ENCODE data around the gene MAP3K14.

Gene MAP3K14

GRCh38 chr17:45317111-45317928 lies 500 bp upstream of the MAP3K14 start:
- peak; percentile 99 for DNase-seq (ENCODE audit: low read depth in 2 of 3, low spot score in 1 of 3)

- no peak for DNase-seq (ENCODE audit: low read depth in 2 of 3, low spot score in 1 of 3)
These were observed 979 bp downstream of the MAP3K14 start for GRCh38 chr17:45315648-45316433.

GRCh38 chr17:45314741-45315647 lies 1.8 kb downstream of the MAP3K14 start:
- DNase-seq (ENCODE audit: low read depth in 2 of 3, low spot score in 1 of 3) = no peak

- no peak for DNase-seq (ENCODE audit: low read depth in 2 of 3, low spot score in 1 of 3)
These were observed 2.7 kb downstream of the MAP3K14 start for GRCh38 chr17:45313996-45314740.

GRCh38 chr17:45313421-45313771 lies 3.4 kb downstream of the MAP3K14 start:
- DNase-seq (ENCODE audit: low read depth in 2 of 3, low spot score in 1 of 3) = no peak

GRCh38 chr17:45312477-45313420 lies 4.1 kb downstream of the MAP3K14 start:
- no peak for DNase-seq (ENCODE audit: low read depth in 2 of 3, low spot score in 1 of 3)

GRCh38 chr17:45311760-45312476 lies 4.9 kb downstream of the MAP3K14 start:
- DNase-seq (ENCODE audit: low read depth in 2 of 3, low spot score in 1 of 3) = peak; percentile 81 to 93 (median 83)

GRCh38 chr17:45311401-45311759 lies 5.4 kb downstream of the MAP3K14 start:
- DNase-seq (ENCODE audit: low read depth in 2 of 3, low spot score in 1 of 3) = no peak

GRCh38 chr17:45310380-45311324 lies 6.2 kb downstream of the MAP3K14 start:
- no peak for DNase-seq (ENCODE audit: low read depth in 2 of 3, low spot score in 1 of 3)

GRCh38 chr17:45309400-45309799 lies 7.4 kb downstream of the MAP3K14 start:
- DNase-seq (ENCODE audit: low read depth in 2 of 3, low spot score in 1 of 3) = no peak

- DNase-seq (ENCODE audit: low read depth in 2 of 3, low spot score in 1 of 3) = no peak
These were observed 8.0 kb downstream of the MAP3K14 start for GRCh38 chr17:45308840-45309239.

GRCh38 chr17:45308016-45308365 lies 8.8 kb downstream of the MAP3K14 start:
- DNase-seq (ENCODE audit: low read depth in 2 of 3, low spot score in 1 of 3) = no peak

- DNase-seq (ENCODE audit: low read depth in 2 of 3, low spot score in 1 of 3) = peak in 2 of 3 donors; percentile 63 to 73
These were observed 9.4 kb downstream of the MAP3K14 start for GRCh38 chr17:45307290-45308015.

GRCh38 chr17:45306623-45307022 lies 10.2 kb downstream of the MAP3K14 start:
- DNase-seq (ENCODE audit: low read depth in 2 of 3, low spot score in 1 of 3) = no peak

GRCh38 chr17:45306094-45306493 lies 10.7 kb downstream of the MAP3K14 start:
- no peak for DNase-seq (ENCODE audit: low read depth in 2 of 3, low spot score in 1 of 3)

GRCh38 chr17:45305530-45306087 lies 11.2 kb downstream of the MAP3K14 start:
- DNase-seq (ENCODE audit: low read depth in 2 of 3, low spot score in 1 of 3) = no peak

GRCh38 chr17:45302649-45303173 lies 14.1 kb downstream of the MAP3K14 start:
- no peak for DNase-seq (ENCODE audit: low read depth in 2 of 3, low spot score in 1 of 3)
